Loucy (cell line): ENCODE data around the gene UBE2U.

ENCODE experiments used
- EZH2phosphoT487 ChIP-seq: fragments of 200-600 bp; IDR thresholded peaks from 2 replicates; pipeline ENCODE4 v1.6.1; 2018; ENCODE audit warnings: antibody characterized with exemption, mild to moderate bottlenecking, moderate library complexity, borderline replicate concordance
- TF ChIP-seq, protein P1 (sequence below): fragments of 200-600 bp; sonication (generic); conservative IDR thresholded peaks from 2 replicates; pipeline ENCODE4 v1.5.1; 2014; ENCODE audit warnings: mild to moderate bottlenecking, antibody characterized with exemption, low read length

DNA sequence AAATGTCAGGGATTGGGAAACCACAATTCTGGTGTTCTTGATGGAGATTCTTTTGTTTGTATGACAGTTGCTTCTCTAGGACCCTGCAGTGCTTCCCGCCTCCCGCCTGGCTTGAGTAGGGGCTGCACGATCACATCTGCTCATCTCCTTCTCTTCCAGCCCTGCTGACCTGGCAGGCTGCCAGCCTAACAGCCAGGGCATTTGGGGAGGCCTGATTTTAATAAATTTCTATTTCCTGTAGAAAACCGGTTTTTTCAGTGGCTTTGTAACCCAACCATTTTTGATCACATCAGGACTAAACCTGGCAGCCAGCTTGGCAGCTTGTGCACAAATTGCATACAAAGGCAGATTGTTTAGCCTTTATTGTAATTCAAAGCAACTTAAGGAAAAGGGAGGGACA, 78.9 kb downstream of the UBE2U start:
- TF ChIP-seq, protein P1, sequence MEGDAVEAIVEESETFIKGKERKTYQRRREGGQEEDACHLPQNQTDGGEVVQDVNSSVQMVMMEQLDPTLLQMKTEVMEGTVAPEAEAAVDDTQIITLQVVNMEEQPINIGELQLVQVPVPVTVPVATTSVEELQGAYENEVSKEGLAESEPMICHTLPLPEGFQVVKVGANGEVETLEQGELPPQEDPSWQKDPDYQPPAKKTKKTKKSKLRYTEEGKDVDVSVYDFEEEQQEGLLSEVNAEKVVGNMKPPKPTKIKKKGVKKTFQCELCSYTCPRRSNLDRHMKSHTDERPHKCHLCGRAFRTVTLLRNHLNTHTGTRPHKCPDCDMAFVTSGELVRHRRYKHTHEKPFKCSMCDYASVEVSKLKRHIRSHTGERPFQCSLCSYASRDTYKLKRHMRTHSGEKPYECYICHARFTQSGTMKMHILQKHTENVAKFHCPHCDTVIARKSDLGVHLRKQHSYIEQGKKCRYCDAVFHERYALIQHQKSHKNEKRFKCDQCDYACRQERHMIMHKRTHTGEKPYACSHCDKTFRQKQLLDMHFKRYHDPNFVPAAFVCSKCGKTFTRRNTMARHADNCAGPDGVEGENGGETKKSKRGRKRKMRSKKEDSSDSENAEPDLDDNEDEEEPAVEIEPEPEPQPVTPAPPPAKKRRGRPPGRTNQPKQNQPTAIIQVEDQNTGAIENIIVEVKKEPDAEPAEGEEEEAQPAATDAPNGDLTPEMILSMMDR = no peak
- no peak for TF ChIP-seq EZH2phosphoT487
